ENCODE data around the gene PCAT6.

The PCAT6 gene

DNA sequence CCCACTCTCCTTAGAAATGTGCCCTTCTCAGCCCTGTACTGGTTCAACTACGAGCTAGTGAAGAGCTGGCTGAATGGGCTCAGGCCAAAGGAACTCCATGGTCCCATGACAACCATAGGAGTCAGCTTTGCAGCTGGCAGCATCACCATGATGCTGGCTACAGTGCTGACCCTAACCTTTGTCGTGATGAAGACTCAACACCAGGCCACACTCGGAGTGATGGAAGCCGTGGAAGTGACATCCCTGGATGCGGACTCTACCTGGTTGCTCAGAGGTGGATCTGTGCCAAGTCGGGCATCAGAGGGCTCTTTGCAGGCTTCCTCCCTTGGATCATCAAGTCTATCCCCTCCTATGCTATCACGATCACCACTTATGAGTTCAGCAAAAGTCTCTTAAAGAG is 14.1 kb upstream of the PCAT6 start:
- H3K79me2 ChIP-seq = peaks cover 28% of the 10 kb centered on the region
- no peak overlapping the region for H3K4me3 ChIP-seq (ENCODE audit: low read depth, low read length)
- no peak for TF ChIP-seq CTCF (IDR thresholded peaks at IDR 0.05)
- H3K4me1 ChIP-seq = no peaks in the 10 kb centered on the region
- H2AFZ ChIP-seq = no peak overlapping the region
- no peaks in the 10 kb centered on the region for H3K9me3 ChIP-seq (ENCODE audit: control insufficient read depth, low read length)
- no peaks in the 10 kb centered on the region for H3K36me3 ChIP-seq (ENCODE audit: control insufficient read depth, insufficient read depth, low read length)
- no peak overlapping the region for H3K4me2 ChIP-seq (ENCODE audit: low read length)
- H3K9ac ChIP-seq = no peak overlapping the region
- no peak overlapping the region for H3K27ac ChIP-seq
- H3K27me3 ChIP-seq (ENCODE audit: control insufficient read depth, insufficient read depth, low read length) = no peaks in the 10 kb centered on the region

- Histone ChIP-seq H3K27me3 (ENCODE audit: control insufficient read depth, insufficient read depth, low read length) (no peaks in the 10 kb centered on the region), H3K4me2 (ENCODE audit: low read length) (no peak overlapping the region), H3K27ac (no peak overlapping the region), H2AFZ (no peak overlapping the region), H3K9me3 (ENCODE audit: control insufficient read depth, low read length) (no peaks in the 10 kb centered on the region), H3K9ac (no peak overlapping the region), H3K4me1 (no peaks in the 10 kb centered on the region), H3K79me2 (peaks cover 36% of the 10 kb centered on the region), H3K4me3 (ENCODE audit: low read depth, low read length) (no peak overlapping the region), H3K36me3 (ENCODE audit: control insufficient read depth, insufficient read depth, low read length) (no peaks in the 10 kb centered on the region)
- no peak for TF ChIP-seq CTCF (IDR thresholded peaks at IDR 0.05)
Observed at GRCh38 chr1:202798260-202798659, 12.5 kb upstream of the PCAT6 start.

GRCh38 chr1:202798792-202799331 is 11.9 kb upstream of the PCAT6 start:
- H3K36me3 ChIP-seq (ENCODE audit: control insufficient read depth, insufficient read depth, low read length) = no peaks in the 10 kb centered on the region
- TF ChIP-seq CTCF (IDR thresholded peaks at IDR 0.05) = no peak
- no peak overlapping the region for H3K4me2 ChIP-seq (ENCODE audit: low read length)
- H3K79me2 ChIP-seq = peaks cover 38% of the 10 kb centered on the region
- H2AFZ ChIP-seq = no peak overlapping the region
- H3K27me3 ChIP-seq (ENCODE audit: control insufficient read depth, insufficient read depth, low read length) = no peaks in the 10 kb centered on the region
- H3K4me1 ChIP-seq = no peaks in the 10 kb centered on the region
- no peak overlapping the region for H3K27ac ChIP-seq
- H3K4me3 ChIP-seq (ENCODE audit: low read depth, low read length) = no peak overlapping the region
- no peaks in the 10 kb centered on the region for H3K9me3 ChIP-seq (ENCODE audit: control insufficient read depth, low read length)
- no peak overlapping the region for H3K9ac ChIP-seq

DNA sequence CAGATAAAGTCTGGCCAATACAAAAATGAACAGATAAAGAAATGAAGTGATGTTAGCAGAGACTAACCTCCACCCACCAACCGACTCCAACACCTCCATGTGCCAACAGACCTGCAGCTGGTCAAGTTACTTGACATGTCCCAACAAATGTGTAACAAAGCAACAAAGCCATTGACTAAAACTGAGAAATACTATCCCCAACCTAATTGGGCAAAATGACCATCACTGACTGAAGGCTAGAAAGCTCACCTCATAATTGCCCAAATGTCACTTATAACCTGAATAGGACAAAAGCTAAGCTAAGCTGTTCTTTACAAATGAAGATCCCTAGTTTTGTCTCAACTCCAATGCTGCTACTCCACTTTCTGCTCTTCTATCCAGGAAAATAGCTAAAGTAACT is 10.0 kb upstream of the PCAT6 start:
- H3K4me3 ChIP-seq (ENCODE audit: low read depth, low read length) = no peak overlapping the region
- H3K4me1 ChIP-seq = peaks cover 4% of the 10 kb centered on the region
- H3K9me3 ChIP-seq (ENCODE audit: control insufficient read depth, low read length) = no peaks in the 10 kb centered on the region
- no peak for TF ChIP-seq CTCF (IDR thresholded peaks at IDR 0.05)
- no peak overlapping the region for H2AFZ ChIP-seq
- H3K27me3 ChIP-seq (ENCODE audit: control insufficient read depth, insufficient read depth, low read length) = no peaks in the 10 kb centered on the region
- H3K36me3 ChIP-seq (ENCODE audit: control insufficient read depth, insufficient read depth, low read length) = no peaks in the 10 kb centered on the region
- no peak overlapping the region for H3K9ac ChIP-seq
- H3K79me2 ChIP-seq = peaks cover 35% of the 10 kb centered on the region
- H3K27ac ChIP-seq = no peak overlapping the region
- no peak overlapping the region for H3K4me2 ChIP-seq (ENCODE audit: low read length)

DNA sequence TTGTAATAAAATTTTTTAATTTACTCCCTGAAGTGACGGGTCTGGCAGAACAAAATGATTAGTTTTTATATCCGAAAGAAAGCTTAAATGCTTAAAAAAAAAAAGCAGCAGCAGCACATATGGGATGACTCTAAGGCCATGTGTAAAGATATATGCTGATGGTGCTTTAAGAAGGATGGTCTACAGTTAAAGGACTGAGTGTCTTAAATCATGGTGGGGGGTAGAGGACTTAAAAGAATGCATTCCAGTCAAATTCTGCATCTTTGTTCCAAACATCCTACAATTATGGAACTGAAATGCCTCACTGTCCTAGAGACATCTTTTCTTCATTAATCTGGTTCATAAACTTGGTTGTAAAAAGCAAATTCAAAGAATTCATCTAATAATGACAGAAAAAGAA is 9.6 kb upstream of the PCAT6 start:
- peaks cover 31% of the 10 kb centered on the region for H3K79me2 ChIP-seq
- no peak overlapping the region for H3K9ac ChIP-seq
- H3K9me3 ChIP-seq (ENCODE audit: control insufficient read depth, low read length) = no peaks in the 10 kb centered on the region
- no peak overlapping the region for H3K27ac ChIP-seq
- H3K4me1 ChIP-seq = peaks cover 7% of the 10 kb centered on the region
- H3K36me3 ChIP-seq (ENCODE audit: control insufficient read depth, insufficient read depth, low read length) = no peaks in the 10 kb centered on the region
- no peak overlapping the region for H3K4me3 ChIP-seq (ENCODE audit: low read depth, low read length)
- H2AFZ ChIP-seq = no peak overlapping the region
- H3K27me3 ChIP-seq (ENCODE audit: control insufficient read depth, insufficient read depth, low read length) = no peaks in the 10 kb centered on the region
- no peak overlapping the region for H3K4me2 ChIP-seq (ENCODE audit: low read length)
- TF ChIP-seq CTCF (IDR thresholded peaks at IDR 0.05) = no peak
